Hair follicular keratinocyte (primary cell): Measurements from ENCODE around the gene ATXN7. TPM values are rescaled to one million over a fixed set of nuclear protein-coding genes. Genes with fewer than 3 reads are reported as not detected.

Source experiments
- total RNA-seq: library from RNA; depleted of rRNA; stranded (reverse); fragments of >200 nt; gene quantifications from 2 replicates; pipeline ENCODE4 v1.2.3, GENCODE V29; 2015

ATXN7 gene
- 8.0 and 9.8 TPM in 2 replicates for total RNA-seq

GRCh38 chr3:63863150-63864007 lies at the start of gene ATXN7, which contains the start of gene THOC7:
Gene ATXN7, plus strand, starts transcription at chr3:63863867. Its CDS starts 48,732 bp downstream, at chr3:63912599.
Gene THOC7, minus strand, starts transcription at chr3:63863805. Its CDS starts 15 bp downstream, at chr3:63863790.

GRCh38 chr3:63819151-63819398 lies 44.6 kb upstream of the ATXN7 start, which contains the start of gene C3orf49:
Gene C3orf49, plus strand, starts transcription at chr3:63819299. Its CDS starts 173 bp downstream, at chr3:63819472.

GRCh38 chr3:63911873-63912767 lies 48.5 kb downstream of the ATXN7 start, which contains the start of gene SCAANT1:
Gene SCAANT1, minus strand, starts transcription at chr3:63912383.

GRCh38 chr3:64023187-64023860 lies 159.7 kb downstream of the ATXN7 start, which contains the start of gene PSMD6:
Gene PSMD6, minus strand, starts transcription at chr3:64023494. Its CDS starts 75 bp downstream, at chr3:64023419.

Other genes starting within 250 kb of the ATXN7 start
- not detected in 2 replicates for gene SNTN, start 211.2 kb upstream of the ATXN7 start, total RNA-seq
- not detected in 2 replicates for gene C3orf49, start 44.6 kb upstream of the ATXN7 start, total RNA-seq
- 72.8 and 107 TPM in 2 replicates for gene THOC7, start 62 bp upstream of the ATXN7 start, total RNA-seq
- not detected in 2 replicates for gene SCAANT1, start 48.5 kb downstream of the ATXN7 start, total RNA-seq
- gene PSMD6, start 159.6 kb downstream of the ATXN7 start, total RNA-seq = 86.1 and 112 TPM in 2 replicates